ENCODE measurements around the gene SYNE1.
"Not testable (repeated sequence)": the region's sequence is repeated elsewhere in the genome, so short reads cannot be mapped to it uniquely, and the experiment has no call there.

Gene SYNE1

GRCh38 chr6:152143359-152143758, 493.8 kb downstream of the SYNE1 start:
- no peak for DNase-seq
- in situ Hi-C loops (cut with MboI; ENCODE audit: low pct_unique_long_range_greater_than_20kb, low sequenced_read_pairs) = no loop called here

GRCh38 chr6:152142105-152142504, 495.1 kb downstream of the SYNE1 start:
- in situ Hi-C loops (cut with MboI; ENCODE audit: low pct_unique_long_range_greater_than_20kb, low sequenced_read_pairs) = no loop called here
- no peak for DNase-seq

DNA sequence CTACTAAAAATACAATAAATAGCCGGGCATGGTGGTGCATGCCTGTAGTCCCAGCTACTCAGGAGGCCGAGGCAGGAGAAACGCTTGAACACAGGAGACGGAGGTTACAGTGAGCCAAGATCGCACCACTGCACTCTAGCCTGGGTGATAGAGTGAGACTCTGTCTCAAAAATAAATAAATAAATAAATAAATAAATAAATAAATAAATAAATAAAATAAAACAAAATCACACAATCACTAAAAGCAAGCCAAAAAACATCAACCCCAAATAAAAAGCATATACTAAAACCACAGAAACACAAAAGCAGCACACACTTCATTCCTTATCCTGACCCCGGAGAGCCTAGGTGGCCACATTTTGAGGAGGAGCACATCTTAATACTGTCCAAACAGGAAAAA, 498.8 kb downstream of the SYNE1 start:
- in situ Hi-C loops (cut with MboI; ENCODE audit: low pct_unique_long_range_greater_than_20kb, low sequenced_read_pairs); DNase-seq: not testable (repeated sequence)

- in situ Hi-C loops (cut with MboI; ENCODE audit: low pct_unique_long_range_greater_than_20kb, low sequenced_read_pairs) = no loop called here
- no peak for DNase-seq
Measured at GRCh38 chr6:152136449-152136825, 500.7 kb downstream of the SYNE1 start.

DNA sequence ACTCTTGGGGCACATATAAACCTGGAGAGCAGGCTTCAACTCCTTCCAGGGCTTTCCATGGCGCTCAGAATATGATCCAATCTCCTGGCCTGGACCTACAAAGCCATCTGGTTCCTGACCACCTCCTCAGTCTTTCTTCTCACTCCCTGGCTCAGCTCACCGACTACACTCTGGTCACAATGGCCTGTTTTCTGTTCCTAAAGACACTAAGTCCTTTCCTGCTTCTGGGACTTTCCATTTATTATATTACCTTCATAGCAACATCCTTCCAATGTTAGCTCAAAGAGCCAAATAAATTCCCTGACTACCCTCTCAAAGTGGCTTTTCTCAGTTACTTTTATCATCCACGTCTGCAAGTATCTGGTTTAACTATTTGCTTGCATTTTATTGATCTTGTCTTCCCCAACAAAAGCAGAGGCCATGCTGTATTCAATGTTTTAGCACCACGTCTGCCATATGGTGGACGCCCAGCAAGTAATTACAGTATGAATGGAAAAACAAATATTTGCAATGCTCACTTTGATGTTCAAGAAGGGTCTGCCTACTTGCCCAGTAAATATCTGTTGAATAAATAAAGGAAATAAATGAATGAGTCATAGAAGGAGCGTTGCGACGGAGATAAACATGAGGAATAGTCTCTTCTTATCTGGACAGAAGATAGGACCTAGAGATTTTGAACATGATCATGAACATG, 501.3 kb downstream of the SYNE1 start:
- no peak for DNase-seq
- in situ Hi-C loops (cut with MboI; ENCODE audit: low pct_unique_long_range_greater_than_20kb, low sequenced_read_pairs) = no loop called here

GRCh38 chr6:152130441-152130840, 506.7 kb downstream of the SYNE1 start:
- DNase-seq = no peak
- in situ Hi-C loops (cut with MboI; ENCODE audit: low pct_unique_long_range_greater_than_20kb, low sequenced_read_pairs) = no loop called here

- in situ Hi-C loops (cut with MboI; ENCODE audit: low pct_unique_long_range_greater_than_20kb, low sequenced_read_pairs) = no loop called here
- no peak for DNase-seq
Measured at GRCh38 chr6:152129691-152130151, 507.4 kb downstream of the SYNE1 start.

DNA sequence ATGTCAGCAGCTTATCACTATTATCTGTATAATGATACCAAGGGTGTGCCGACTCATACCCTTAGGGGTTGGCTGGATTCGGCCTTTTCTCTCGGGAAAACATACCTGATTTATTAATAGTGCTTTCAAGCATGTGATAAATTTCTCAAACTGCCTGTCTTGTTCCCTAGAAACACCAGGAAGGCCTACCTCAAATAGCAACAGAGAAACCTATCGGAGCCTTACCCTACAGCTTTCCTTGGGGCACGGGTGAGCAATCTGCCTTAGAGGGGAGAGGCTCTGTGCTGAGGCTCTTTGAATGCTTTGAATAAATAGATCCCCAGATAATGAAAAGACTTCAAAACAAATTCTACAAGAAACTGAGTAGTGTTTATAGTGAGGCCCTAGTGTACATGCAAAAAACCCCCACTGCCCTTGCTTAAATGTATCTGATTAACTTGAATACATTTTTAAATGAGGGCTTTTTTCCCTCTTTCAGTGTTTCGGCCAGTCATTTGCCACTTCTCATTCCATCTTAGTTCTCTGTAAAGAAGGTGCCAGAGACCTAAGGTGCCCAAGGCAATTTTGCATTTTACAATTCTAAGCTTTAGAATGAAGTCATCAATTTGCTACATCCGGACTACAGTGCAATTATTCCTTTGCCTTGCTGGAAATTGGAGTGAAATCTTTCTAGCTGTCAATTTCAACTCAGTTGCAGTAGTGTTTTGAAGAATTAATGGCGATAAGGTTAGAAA, 509.6 kb downstream of the SYNE1 start:
- no peak for DNase-seq

GRCh38 chr6:152124429-152125074, 512.6 kb downstream of the SYNE1 start:
- peak; percentile 59 for DNase-seq
- in situ Hi-C loops (cut with MboI; ENCODE audit: low pct_unique_long_range_greater_than_20kb, low sequenced_read_pairs) = no loop called here

More for the DNA sequence above, 509.6 kb downstream of the SYNE1 start:
- in situ Hi-C loops (cut with MboI; ENCODE audit: low pct_unique_long_range_greater_than_20kb, low sequenced_read_pairs) = no loop called here

DNA sequence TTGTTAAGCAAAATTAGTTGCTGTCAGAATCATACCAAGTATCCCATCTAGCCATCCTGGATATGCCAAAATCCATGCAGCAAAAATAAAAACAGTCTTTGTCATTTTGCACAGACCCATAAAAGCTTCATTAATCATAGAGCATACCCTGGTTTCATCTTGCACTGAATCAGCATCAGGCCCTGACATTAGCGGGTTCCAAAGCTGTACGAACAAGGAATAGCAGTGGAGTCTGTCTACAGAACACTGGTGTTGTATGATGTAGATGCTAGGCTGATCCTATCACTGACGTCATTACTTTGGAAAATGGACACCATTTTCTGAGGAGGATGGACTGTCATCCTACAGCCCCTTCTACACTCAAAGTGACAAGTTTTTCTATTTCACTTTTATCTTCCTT, 514.1 kb downstream of the SYNE1 start:
- in situ Hi-C loops (cut with MboI; ENCODE audit: low pct_unique_long_range_greater_than_20kb, low sequenced_read_pairs) = no loop called here
- no peak for DNase-seq

DNA sequence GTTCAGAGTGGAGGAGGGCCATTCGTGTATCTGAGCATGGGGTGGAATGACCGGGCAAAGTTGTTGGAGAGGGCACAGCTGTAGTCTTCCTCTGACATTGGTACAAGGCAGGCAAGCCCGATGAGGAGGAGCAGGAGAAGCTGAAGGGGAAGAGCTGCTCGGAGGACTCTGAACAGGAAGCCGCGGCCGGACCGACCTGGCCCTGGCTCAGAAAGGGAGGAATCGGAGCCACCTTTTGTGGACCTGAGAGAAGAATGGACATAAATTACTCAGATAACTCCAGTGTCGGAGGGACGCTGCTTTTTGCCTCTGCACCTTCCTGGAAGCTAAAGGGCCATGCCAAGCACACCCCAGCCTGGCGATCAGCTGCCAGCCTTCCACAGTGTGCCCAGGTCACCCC, 514.7 kb downstream of the SYNE1 start:
- no peak for DNase-seq
- in situ Hi-C loops (cut with MboI; ENCODE audit: low pct_unique_long_range_greater_than_20kb, low sequenced_read_pairs) = no loop called here

DNA sequence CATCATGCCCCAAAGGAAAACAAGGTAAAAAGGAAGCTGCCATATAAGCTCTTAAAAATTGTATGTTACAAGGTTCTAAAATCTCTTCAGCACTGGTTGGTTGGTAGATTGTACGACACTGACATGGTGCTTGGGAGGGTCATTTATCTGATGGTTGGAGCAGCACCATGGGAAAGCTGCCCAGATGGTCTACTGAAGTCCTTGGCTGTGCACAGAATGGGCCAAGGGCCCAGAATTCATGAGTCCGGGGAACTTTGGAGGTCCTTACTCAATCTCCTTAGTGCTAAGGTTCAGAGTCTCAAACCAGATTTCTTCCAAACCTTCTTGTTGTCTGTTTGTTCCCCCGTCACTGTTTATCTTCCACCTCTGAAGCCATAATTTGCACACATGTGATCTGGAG, 515.3 kb downstream of the SYNE1 start:
- in situ Hi-C loops (cut with MboI; ENCODE audit: low pct_unique_long_range_greater_than_20kb, low sequenced_read_pairs) = no loop called here
- DNase-seq = no peak

DNA sequence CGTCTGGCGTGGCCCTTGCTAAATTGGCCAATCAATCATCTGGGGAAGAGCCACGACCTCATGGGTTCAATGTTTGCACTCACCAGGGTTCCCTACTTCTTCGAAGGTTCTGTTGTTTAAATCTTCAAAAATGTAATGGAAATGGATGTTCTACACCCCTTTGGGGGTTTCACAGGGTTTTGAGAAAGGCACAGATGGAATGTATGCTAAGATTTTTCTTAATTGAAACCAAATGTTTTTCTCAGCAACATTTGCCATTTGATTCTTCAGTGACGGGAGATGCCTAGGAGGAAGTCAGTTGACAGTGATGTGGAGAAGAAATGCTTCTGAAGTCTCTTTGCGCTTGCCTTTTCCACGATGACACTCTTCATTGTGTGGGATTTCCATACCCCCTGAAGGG, 517.3 kb downstream of the SYNE1 start:
- in situ Hi-C loops (cut with MboI; ENCODE audit: low pct_unique_long_range_greater_than_20kb, low sequenced_read_pairs) = no loop called here

DNA sequence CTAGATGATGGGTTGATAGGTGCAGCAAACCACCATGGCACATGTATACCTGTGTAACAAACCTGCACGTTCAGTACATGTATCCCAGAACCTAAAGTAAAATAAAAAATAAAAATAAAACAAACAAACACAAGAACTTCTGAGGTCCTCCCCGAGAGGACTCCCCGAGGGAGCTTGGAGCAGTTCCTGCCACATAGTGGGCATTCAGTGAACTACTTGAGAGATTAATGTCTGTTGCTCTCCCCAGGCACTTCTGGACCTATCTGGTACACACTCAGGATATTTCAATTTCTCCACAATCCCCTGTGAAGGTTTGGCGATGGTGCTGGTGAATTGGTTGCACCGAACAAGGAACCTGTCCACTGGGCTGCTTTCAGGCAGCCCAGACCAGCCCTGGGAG, 518.5 kb downstream of the SYNE1 start:
- in situ Hi-C loops (cut with MboI; ENCODE audit: low pct_unique_long_range_greater_than_20kb, low sequenced_read_pairs) = no loop called here
- no peak for DNase-seq

More for the DNA sequence above, 517.3 kb downstream of the SYNE1 start:
- DNase-seq = no peak

DNA sequence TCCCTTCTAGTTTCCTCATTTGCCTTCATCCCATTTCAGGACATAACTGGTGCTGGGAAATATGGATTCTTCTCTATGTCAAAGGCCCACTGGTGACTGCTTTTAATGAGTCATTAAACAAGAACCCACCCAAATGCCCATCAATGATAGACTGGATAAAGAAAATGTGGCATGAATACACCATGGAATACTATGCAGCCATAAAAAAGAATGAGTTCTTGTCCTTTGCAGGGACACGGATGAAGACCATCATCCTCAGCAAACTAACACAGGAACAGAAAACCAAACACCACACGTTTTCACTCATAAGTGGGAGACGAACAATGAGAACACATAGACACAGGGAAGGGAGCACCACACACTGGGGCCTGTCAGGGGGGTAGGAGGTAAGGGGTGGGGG, 518.9 kb downstream of the SYNE1 start:
- in situ Hi-C loops (cut with MboI; ENCODE audit: low pct_unique_long_range_greater_than_20kb, low sequenced_read_pairs) = no loop called here
- no peak for DNase-seq

- no peak for DNase-seq
- in situ Hi-C loops (cut with MboI; ENCODE audit: low pct_unique_long_range_greater_than_20kb, low sequenced_read_pairs) = no loop called here
Measured at GRCh38 chr6:152117156-152118133, 519.7 kb downstream of the SYNE1 start.

DNA sequence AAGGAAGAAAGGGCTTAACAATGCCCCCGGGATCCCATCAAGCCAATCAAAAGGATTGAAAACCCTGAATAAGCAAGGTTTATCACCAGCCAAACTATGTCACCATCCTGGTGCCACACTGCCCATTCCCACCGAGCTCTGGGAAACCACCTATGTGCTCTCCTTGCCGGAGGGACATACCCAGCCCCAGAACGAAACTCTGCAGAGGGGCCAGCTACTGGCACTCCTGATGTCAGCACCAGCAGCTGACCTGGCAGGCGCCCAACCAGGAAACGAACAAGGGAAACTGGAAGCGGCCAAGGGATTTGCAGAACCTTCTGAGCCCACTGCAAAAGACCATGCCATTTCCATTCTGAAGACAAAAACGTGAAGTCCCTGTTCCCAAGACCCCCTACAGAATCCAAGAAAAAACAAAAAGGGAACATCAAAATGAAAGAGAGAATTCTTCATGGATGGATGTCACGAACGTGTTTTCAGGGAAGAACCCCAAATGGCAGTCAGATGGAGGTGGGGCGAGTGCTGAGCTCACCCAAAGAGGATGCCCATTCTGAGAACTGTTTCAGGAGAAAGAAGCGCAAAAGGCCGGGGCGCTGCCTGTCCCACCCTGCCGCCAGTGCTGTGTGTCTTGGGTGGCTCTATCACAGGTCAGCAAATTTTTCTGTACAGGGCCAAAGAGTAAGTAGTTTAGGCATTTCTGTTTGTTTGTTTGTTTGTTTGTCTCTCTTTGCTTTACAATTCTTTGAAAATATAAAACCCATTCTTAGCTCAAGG, 524.5 kb downstream of the SYNE1 start:
- in situ Hi-C loops (cut with MboI; ENCODE audit: low pct_unique_long_range_greater_than_20kb, low sequenced_read_pairs) = no loop called here

More for the DNA sequence above, 524.5 kb downstream of the SYNE1 start:
- no peak for DNase-seq

All from KBM-7 (cell line).